Measurements from ENCODE around the gene CNOT6.

CNOT6 gene

GRCh38 chr5:180586204-180586603, 92.0 kb downstream of the CNOT6 start:
- no peaks in the 10 kb centered on the region; the same call in 1 of the 2 replicates for H3K9me3 ChIP-seq (ENCODE audit: control insufficient read depth, insufficient read depth, low read depth, low read length)
- no peak for TF ChIP-seq ZNF132 (tag by site-specific recombination; IDR thresholded peaks at IDR 0.05; ENCODE audit: borderline replicate concordance)
- TF ChIP-seq ZNF488 (tag by site-specific recombination; IDR thresholded peaks at IDR 0.05): no peak
- no peak for TF ChIP-seq IKZF3 (tag by site-specific recombination; IDR thresholded peaks at IDR 0.05)
- TF ChIP-seq, protein P1, sequence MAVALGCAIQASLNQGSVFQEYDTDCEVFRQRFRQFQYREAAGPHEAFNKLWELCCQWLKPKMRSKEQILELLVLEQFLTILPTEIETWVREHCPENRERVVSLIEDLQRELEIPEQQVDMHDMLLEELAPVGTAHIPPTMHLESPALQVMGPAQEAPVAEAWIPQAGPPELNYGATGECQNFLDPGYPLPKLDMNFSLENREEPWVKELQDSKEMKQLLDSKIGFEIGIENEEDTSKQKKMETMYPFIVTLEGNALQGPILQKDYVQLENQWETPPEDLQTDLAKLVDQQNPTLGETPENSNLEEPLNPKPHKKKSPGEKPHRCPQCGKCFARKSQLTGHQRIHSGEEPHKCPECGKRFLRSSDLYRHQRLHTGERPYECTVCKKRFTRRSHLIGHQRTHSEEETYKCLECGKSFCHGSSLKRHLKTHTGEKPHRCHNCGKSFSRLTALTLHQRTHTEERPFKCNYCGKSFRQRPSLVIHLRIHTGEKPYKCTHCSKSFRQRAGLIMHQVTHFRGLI (tag by site-specific recombination; IDR thresholded peaks at IDR 0.05): no peak
- no peak for TF ChIP-seq ZBTB21 (tag by site-specific recombination; IDR thresholded peaks at IDR 0.05)
- TF ChIP-seq ZNF660 (tag by site-specific recombination; IDR thresholded peaks at IDR 0.05): no peak
- TF ChIP-seq ZNF658 (tag by site-specific recombination; IDR thresholded peaks at IDR 0.05): no peak
- TF ChIP-seq WT1 (tag by site-specific recombination; IDR thresholded peaks at IDR 0.05): no peak
- TF ChIP-seq ZNF549 (tag by site-specific recombination; IDR thresholded peaks at IDR 0.05): no peak
- TF ChIP-seq ZNF843 (tag by site-specific recombination; IDR thresholded peaks at IDR 0.05): no peak
- no peak for TF ChIP-seq ZFP37 (tag by site-specific recombination; IDR thresholded peaks at IDR 0.05)
- TF ChIP-seq, protein P2, sequence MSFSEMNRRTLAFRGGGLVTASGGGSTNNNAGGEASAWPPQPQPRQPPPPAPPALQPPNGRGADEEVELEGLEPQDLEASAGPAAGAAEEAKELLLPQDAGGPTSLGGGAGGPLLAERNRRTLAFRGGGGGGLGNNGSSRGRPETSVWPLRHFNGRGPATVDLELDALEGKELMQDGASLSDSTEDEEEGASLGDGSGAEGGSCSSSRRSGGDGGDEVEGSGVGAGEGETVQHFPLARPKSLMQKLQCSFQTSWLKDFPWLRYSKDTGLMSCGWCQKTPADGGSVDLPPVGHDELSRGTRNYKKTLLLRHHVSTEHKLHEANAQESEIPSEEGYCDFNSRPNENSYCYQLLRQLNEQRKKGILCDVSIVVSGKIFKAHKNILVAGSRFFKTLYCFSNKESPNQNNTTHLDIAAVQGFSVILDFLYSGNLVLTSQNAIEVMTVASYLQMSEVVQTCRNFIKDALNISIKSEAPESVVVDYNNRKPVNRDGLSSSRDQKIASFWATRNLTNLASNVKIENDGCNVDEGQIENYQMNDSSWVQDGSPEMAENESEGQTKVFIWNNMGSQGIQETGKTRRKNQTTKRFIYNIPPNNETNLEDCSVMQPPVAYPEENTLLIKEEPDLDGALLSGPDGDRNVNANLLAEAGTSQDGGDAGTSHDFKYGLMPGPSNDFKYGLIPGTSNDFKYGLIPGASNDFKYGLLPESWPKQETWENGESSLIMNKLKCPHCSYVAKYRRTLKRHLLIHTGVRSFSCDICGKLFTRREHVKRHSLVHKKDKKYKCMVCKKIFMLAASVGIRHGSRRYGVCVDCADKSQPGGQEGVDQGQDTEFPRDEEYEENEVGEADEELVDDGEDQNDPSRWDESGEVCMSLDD (tag by site-specific recombination; IDR thresholded peaks at IDR 0.05): no peak
- no peak for TF ChIP-seq MEIS1 (CRISPR knock-in tag; IDR thresholded peaks at IDR 0.05; ENCODE audit: borderline replicate concordance)
- TF ChIP-seq ZNF600 (tag by site-specific recombination; IDR thresholded peaks at IDR 0.05): no peak
- no peak for TF ChIP-seq GFI1B (tag by site-specific recombination; IDR thresholded peaks at IDR 0.05)
- TF ChIP-seq ZNF24 (tag by site-specific recombination; IDR thresholded peaks at IDR 0.05): no peak
- H3K27ac ChIP-seq (ENCODE audit: extremely low read depth, low read depth, low read length): no peak overlapping the region
- no peaks in the 10 kb centered on the region; a peak in 1 of 3 replicates for H3K36me3 ChIP-seq (ENCODE audit: control insufficient read depth in 2 of 2, insufficient read depth in 1 of 2, low read length in 2 of 2)
- H3K4me1 ChIP-seq (ENCODE audit: control insufficient read depth, insufficient read depth, low read length): no peaks in the 10 kb centered on the region
- H3K4me3 ChIP-seq (ENCODE audit: low read depth, low read length): no peak overlapping the region
- ChIA-PET POLR2A (no interaction called here), CTCF (interaction anchor here (0.6 to 2.4 kb wide), 2 partner anchors 19 to 20 kb away, joined by 3 to 5 read pairs; no protein-coding TSS in a partner anchor)

DNA sequence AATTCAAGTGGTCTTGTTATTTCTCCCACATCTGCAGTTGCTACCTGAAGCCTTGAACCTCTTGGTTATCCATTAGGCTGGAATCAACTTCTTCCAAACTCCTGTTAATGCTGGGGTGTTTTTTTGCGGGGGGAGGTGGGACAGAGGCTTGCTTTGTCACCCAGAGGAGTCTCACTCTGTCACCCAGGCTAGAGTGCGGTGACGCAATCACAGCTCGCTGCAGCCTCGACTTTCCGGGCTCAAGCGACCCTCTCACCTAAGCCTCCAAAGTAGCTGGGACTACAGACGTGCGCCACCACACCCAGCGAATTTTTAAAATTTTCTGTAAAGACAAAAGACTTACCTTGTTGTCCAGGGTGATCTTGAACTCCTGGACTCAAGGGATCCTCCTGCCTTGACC, 92.7 kb downstream of the CNOT6 start:
- Histone ChIP-seq H3K27ac (ENCODE audit: extremely low read depth, low read depth, low read length) (no peak overlapping the region), H3K9me3 (ENCODE audit: control insufficient read depth, insufficient read depth, low read depth, low read length) (no peaks in the 10 kb centered on the region; the same call in 1 of the 2 replicates), H3K36me3 (ENCODE audit: control insufficient read depth in 2 of 2, insufficient read depth in 1 of 2, low read length in 2 of 2) (no peaks in the 10 kb centered on the region; a peak in 1 of 3 replicates), H3K4me3 (ENCODE audit: low read depth, low read length) (no peak overlapping the region), H3K4me1 (ENCODE audit: control insufficient read depth, insufficient read depth, low read length) (no peaks in the 10 kb centered on the region)
- ChIA-PET CTCF (no interaction called here), POLR2A (no interaction called here)
- TF ChIP-seq ZNF692 (tag by site-specific recombination; IDR thresholded peaks at IDR 0.05) (no peak), ZNF366 (tag by site-specific recombination; conservative IDR thresholded peaks at IDR 0.05) (no peak), ZSCAN23 (tag by site-specific recombination; IDR thresholded peaks at IDR 0.05) (no peak), ZNF513 (tag by site-specific recombination; IDR thresholded peaks at IDR 0.05) (no peak), ZNF362 (tag by site-specific recombination; IDR thresholded peaks at IDR 0.05) (no peak)
- TF ChIP-seq, protein P3, sequence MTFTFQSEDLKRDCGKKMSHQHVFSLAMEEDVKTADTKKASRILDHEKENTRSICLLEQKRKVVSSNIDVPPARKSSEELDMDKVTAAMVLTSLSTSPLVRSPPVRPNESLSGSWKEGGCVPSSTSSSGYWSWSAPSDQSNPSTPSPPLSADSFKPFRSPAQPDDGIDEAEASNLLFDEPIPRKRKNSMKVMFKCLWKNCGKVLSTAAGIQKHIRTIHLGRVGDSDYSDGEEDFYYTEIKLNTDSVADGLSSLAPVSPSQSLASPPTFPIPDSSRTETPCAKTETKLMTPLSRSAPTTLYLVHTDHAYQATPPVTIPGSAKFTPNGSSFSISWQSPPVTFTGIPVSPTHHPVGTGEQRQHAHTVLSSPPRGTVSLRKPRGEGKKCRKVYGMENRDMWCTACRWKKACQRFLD (tag by site-specific recombination; IDR thresholded peaks at IDR 0.05): no peak
